ENCODE data around the gene COL6A3.
A peak's percentile ranks its signal among the peaks of the same experiment; 100 is the strongest.
"Not testable (repeated sequence)": the region's sequence is repeated elsewhere in the genome, so short reads cannot be mapped to it uniquely, and the experiment has no call there.

COL6A3 gene

GRCh38 chr2:237383991-237384671 is 29.8 kb downstream of the COL6A3 start:
- peak; percentile 23 for DNase-seq (ENCODE audit: low read depth)

DNA sequence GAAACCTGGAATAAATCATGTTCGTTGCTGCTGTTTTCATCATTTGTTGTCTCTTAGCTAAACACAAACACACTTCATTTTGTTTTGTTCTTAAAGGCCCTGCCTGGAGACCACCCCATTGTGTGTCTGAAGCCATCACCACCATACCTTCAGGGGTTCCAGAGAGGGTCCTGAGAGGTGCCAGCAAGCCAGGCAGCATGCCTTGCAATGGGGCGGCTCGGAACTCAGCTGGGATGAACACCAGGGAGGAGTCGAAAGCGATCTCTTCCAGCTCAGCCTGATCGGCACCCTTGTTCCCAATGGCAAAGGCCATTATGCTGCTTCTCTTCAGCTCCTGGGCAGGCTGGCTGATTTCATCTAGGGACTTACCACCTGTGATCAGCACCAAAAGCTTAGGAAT is 33.2 kb downstream of the COL6A3 start:
- DNase-seq (ENCODE audit: low read depth): no peak

DNA sequence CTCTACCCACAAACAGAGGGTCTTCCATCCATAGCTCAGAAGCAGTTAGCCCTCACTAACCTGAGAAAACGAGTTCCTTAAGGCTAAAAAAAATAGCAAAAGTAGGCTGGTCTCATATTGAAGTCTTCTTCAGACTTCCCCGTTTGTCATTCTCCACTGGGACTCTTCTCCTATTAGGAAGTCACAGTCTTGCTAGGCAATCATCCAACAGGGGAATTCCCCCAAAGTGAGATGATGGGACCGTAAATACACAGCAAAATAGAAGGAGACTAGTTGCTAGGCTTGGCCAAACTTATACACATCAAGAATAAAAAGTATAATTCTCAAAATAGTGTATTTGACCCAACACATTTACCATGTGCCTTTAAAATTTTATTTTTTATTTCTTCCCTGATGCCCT is 34.3 kb downstream of the COL6A3 start:
- no peak for DNase-seq (ENCODE audit: low read depth)

GRCh38 chr2:237378650-237379049 is 35.3 kb downstream of the COL6A3 start:
- DNase-seq (ENCODE audit: low read depth): no peak

DNA sequence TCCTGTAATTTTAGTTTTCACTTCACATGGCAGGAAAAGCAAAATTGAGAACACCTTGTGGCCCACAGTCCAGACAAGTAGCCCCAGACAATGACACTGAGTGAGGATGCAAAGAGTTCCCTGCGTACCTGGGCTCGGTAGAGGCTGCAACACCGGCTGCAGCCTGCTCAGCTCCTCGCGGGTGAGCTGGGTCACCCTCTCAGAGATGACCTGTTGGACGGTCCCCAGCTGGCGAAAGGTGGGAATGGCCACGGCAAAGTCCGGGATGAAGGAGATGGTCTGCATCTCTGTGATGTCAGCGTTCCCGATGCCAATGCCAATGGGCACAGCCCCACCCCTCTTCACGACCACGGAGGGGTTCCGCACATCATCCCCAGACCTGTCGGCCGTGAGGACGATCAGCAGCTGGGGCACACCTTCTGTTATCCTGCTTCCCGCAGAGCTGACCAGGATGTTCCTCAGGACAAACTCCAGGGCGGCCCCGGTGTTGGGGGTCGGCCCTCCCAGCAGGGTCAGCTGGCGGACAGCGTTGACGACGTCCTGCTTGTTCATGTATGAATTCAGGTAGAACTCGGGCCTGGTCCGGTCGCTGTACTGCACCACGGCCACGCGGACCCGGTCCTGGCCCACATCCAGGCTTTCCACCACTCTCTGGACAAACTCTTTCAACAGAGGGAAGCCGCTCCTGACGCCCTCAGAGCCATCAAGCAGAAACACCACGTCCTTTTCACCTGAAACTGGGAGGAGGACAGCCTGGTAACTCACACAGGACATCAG is 39.5 kb downstream of the COL6A3 start:
- DNase-seq (ENCODE audit: low read depth): no peak

GRCh38 chr2:237371856-237372255 is 42.1 kb downstream of the COL6A3 start:
- no peak for DNase-seq (ENCODE audit: low read depth)

DNA sequence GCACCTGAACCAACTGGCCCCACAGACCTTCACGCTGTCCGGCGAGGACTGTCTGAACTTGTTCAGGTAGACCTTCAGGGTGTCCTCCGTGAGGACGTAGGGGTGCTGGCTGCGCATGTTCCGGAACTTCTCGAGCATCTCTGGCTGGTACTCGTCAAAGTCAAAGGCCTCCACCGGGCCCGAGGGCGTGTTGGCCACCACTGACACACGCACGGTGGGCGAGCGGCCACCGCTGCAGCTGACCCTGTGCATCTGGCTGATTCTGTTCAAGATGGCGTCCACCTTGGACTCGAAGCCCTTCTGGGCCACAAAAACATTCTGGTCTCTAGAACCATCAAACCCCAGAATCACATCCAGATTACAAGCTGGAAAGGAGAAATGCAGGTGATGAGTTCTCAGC is 48.3 kb downstream of the COL6A3 start:
- DNase-seq (ENCODE audit: low read depth): no peak

GRCh38 chr2:237364655-237365054 is 49.3 kb downstream of the COL6A3 start:
- DNase-seq (ENCODE audit: low read depth): no peak

DNA sequence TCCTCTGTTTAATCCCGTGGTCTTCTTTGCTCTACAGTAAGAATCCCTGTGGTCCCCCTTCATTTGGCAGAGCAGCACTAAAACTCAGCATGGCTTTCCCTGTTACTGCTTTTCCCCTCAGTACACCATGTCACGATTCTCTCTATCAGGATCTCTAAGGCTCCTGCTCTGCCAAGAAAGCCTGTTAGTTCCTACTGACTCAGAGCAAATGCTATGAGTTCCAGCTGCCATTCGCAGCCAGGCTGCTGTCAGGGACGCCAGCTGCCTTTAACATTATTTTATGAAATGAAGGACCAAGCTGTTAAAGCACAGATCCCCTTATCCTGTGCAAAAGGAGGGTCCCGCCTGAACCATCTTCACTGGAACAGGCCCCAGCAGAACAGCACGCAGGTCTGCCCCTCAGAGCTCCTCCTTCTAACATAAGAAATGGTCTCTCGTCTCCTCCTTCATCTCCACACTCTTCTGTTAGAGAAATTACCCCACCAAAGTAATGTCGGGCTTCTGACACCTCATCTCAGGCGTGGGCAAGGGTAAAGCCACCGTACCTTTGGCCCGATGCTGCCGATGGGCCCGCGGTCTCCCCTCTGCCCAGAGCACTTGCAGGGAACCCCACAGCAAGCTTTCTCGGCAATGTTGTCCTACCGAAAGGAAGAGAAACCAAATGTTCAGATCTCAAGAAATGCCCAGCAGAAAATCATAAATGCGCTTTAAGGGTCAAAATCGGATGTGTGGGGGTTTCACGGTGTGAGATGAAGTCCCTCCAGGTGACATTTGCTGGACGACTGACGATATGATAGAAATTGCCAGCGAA is 52.6 kb downstream of the COL6A3 start:
- DNase-seq (ENCODE audit: low read depth): no peak

DNA sequence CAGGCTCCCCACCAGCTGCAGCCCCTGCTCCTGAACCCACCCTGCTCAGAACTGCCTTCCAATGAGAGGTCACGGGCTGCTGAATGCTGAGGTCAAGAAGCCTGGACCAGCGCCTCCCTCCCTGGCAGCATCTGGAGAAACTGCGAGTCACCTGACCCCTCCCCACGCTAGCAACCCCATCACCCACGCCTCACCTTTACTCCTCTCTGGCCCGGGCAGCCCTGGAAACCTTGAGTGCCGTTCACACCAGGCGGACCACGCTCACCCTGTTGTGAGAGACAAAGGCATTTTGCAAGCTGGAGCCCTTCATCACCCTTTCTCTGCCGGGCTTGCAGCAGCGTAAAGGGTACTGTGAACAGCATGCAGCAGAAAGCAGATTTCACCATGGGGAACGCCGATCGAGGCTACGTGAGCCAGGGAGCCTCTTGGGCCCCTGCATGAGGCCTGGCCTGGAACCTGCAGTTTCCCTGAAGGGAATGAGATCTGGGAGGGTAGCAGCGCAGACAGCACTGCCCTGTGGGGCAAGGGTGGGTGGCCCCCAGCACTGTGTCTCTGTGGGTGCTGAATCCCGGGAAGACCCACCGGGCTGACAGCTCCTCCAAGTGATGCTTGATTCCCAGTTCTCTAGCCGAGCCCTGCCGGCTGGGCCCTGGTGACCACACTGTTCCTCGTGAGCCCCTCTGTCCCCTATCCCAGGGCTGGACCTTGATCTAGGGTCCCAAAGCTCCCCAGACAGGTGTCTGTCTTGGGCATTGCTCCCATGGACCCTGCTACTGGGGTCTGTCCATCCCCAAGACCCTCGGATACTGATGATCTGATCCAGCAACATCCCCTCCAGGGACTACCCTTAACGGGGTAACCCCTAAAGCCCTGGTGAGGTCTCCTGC is 53.8 kb downstream of the COL6A3 start:
- DNase-seq (ENCODE audit: low read depth): no peak

- no peak for DNase-seq (ENCODE audit: low read depth)
These were observed 54.5 kb downstream of the COL6A3 start for GRCh38 chr2:237359518-237359840.

- DNase-seq (ENCODE audit: low read depth): no peak
These were observed 55.0 kb downstream of the COL6A3 start for GRCh38 chr2:237358721-237359517.

GRCh38 chr2:237355701-237356100 is 58.3 kb downstream of the COL6A3 start:
- no peak for DNase-seq (ENCODE audit: low read depth)

DNA sequence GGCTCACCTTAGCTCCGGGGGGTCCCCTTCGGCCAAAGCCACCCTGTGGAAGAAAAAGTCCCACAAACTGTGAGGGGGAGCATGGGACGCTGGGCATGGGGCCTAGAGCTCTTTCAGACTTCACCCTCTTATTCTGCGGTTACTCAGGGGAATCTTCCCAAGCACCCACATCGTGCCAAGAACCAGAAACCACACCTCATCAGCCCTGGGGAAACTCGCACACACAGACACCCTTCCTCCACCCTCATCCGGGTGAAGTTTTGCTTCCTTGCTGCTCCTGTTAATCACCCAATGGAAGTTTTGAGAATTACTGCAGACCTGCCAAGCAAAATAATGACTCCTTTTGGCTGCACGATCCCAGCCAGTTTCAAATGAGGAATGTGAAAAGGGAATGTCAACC is 59.1 kb downstream of the COL6A3 start:
- no peak for DNase-seq (ENCODE audit: low read depth)

- DNase-seq (ENCODE audit: low read depth): not testable (repeated sequence)
These were observed 59.8 kb downstream of the COL6A3 start for GRCh38 chr2:237354172-237354571.

DNA sequence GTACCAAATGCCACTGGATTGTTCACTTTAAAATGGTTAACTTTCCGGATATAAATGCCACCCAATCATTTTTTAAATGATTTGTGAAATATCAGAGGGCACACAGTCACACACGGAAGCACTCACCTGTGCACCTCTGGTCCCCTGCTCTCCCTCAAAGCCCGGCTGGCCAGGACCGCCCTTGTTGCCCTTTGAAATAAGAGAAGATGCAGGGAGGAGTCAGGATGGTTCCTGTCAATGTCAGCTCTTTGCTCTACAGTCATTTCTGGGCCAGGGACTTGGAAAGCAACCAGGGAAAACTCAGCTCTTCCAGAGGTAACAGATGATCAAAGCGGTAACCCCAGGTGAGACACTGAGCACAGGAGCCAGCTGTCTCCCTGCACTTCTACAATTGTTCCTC is 60.7 kb downstream of the COL6A3 start:
- DNase-seq (ENCODE audit: low read depth): no peak

DNA sequence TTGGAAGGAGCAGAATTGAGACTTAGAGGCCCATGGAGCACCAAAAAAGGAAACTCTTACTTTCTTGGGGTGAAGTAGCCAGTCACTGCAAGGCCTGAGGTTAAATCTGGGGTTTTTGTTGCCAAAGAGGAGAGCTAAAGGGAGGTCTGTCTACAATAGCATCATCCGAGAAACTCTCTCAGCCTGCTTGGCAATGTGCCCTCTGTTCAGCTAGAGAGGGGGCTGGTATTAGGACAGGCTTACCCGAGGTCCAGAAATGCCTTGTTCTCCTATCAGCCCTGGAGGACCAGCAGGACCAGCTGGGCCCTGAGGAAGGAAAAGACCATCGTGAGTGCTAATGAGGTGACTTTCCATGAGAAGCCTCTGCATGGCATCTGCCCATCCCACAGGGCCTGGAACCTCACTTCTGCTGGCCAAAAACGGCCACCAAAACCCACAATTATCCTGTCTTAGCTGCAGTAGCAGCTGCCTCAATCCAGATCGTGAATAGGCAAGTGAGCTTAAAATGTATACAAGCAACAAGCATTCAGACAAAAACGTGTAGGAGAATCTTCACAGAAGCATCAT is 61.6 kb downstream of the COL6A3 start:
- no peak for DNase-seq (ENCODE audit: low read depth)

DNA sequence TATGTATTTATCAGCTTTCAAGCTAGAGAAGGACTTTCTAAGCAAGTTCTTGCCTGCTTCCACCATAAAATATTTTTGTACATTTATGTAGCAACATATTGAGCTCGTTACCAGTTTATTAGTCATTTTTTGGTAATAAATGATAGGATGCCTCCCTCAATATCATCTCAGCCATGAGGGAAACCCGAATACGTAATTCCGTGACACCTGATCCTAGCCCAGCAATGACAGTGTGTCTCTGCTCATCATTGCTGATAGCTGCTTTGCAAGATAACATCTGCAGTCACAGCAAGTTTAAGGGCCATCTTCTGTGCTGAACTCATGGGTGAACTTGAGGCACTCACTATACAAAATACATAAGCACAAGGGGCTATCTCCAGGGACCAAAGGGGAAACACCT is 62.2 kb downstream of the COL6A3 start:
- no peak for DNase-seq (ENCODE audit: low read depth)

- no peak for DNase-seq (ENCODE audit: low read depth)
These were observed 62.9 kb downstream of the COL6A3 start for GRCh38 chr2:237351046-237351445.

- DNase-seq (ENCODE audit: low read depth): no peak
These were observed 63.4 kb downstream of the COL6A3 start for GRCh38 chr2:237350597-237350996.

DNA sequence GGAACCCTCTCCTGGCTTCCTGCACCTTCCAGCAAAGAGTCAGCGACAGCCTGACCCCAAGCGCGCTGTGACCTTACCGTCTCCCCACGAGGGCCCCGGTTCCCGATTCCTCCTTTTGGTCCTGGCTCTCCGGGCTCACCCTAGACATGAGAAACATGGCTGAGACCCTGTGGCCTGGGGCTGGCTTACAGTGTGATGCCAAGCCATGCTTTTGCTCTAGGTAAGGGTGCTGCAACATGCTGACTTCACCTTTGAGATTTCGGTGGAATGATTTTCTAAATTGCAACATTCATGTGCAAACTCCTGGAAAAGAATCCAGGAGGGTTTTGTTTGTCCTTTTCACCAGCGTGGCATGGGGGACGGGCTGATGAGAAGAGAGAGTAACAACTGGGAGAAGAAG is 63.9 kb downstream of the COL6A3 start:
- DNase-seq (ENCODE audit: low read depth): no peak

All from HS-5 (cell line).